SW480 (cell line): ENCODE data around the gene VAMP3.
"Not testable (repeated sequence)": the region's sequence is repeated elsewhere in the genome, so short reads cannot be mapped to it uniquely, and the experiment has no call there.

Source experiments
- DNase-seq: peaks from one replicate; pipeline ENCODE4 v3.0.0-alpha.2; 2016; ENCODE audit warnings: low spot score

VAMP3 gene

DNA sequence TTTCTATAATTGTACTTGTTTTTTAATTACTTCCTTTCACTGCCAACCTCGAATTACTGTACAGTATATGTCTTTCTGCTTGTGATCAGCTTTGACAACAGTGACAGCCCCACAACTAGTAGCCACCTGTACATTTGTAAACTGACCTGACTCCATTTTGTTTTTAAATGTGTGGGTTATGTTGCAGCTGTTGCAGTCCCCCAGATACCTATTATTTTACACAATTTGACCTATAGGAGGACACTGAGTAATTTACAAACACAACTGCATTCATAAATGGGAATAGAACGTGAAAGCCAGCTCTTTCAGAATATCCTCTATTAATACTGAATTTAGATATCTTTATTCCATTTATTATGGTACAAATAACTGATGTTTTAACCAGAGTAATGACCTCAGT lies 2.5 kb upstream of the VAMP3 start:
- DNase-seq = no peak

DNA sequence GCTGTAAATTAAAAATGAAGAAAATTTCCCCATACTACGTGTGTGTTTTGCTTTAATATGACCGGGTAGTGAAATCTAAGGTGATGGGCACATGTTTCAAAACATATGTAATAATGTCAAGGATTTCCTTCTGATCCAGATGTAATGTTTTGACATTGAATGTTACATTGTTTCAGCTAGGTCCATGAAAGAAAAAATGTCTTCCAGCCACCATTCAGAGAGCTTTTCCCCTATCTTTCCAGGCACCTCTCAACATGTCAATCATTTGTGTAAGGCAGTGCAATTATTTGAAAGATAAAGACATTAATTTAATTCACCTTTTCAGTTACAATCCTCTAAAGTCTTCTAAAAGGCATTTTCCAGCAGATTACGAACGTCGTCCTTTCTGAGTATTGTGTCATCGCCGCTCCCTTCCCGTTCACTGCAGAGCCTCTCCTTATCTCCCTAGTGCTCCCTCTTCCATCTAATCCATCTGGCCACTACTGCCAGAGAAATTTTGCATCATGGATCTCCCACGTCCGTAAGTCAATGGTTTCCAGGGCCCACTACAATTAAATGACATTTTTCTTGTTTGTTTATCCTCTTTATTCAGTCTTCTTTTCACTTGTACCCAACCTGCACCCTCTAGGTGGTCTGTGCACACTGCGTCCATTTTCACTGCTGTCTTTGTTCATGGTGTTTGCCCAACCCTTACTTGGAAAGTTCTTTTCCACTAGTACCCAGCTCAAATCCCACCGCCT lies 1.3 kb upstream of the VAMP3 start:
- no peak for DNase-seq

DNA sequence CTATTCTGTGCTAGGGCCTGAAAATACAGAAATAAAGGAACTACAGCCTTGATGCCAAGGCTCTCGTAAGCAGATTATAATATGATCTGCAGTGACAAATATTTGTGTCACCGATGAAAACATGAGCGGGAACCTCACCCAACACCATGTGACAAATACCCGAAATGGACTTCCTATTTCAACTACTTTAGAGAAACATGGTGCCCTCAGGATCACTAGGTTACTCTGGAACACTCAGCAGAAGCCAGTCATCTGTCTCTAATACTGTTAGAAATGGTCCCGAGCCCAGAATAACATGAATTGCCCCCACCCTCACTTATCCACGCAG lies 463 bp upstream of the VAMP3 start:
- peak; percentile 33 for DNase-seq

DNA sequence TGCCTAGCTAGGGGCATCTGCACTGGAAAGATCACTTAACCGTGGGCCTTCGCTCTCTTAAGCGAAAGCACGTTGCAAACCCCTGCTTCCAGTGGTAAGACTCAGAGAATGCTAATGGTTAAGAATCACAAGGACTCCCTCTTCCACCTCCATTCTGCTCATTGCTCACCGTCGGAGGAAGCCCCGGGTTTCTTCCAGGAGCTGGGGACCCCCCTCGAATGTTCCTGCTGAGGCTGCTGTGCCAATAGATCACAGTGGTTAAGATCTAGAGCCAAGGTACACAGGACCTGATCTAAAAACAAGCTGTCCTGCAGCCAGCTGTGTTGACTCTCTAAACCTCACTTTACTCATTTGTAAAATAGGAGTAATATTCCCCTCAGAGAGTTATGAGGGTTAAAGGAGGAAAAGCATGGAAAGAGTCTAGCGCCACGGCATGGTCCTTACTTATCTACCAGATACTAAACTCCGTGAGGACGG lies 765 bp downstream of the VAMP3 start:
- no peak for DNase-seq

DNA sequence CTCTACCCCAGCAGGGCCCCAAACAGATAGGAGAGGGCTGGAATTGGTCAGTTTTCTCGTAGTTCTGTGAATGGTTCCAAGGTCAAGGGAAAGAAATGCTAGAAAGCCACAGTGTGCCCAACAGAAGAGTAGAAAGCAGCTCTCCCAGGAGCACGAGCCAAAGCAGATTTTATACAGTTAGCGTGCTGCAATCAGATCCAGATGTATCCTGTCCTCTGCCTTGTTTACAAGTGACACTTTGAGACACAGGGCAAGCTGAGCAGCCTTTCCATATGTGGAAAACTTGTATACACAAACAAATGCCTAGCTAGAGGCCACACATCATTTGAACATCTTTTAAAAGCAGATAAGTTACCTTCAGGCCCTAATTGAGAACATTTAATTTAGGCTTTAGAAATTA lies 6.5 kb downstream of the VAMP3 start:
- no peak for DNase-seq

DNA sequence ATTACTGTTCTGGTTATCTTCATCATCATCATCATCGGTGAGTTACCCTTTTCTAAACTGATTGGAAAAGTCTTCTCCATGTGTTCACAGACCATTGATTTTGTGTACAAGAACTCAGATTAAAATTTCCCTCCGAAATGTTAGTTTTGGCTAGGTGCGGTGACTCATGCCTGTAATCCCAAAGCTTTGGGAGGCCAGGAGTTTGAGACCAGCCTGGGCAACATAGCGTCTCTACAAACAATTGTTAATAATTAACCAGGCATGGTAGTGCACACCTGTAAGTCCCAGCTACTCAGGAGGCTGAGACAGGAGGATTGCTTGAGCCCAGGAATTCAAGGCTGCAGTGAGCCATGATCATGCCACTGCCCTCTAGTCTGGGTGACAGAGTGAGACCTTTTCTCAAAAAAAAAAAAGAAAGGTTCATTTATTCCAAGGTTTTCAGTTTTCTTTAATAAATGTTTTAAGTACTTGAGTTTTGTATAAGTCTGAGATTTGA lies 7.1 kb downstream of the VAMP3 start:
- no peak for DNase-seq

DNA sequence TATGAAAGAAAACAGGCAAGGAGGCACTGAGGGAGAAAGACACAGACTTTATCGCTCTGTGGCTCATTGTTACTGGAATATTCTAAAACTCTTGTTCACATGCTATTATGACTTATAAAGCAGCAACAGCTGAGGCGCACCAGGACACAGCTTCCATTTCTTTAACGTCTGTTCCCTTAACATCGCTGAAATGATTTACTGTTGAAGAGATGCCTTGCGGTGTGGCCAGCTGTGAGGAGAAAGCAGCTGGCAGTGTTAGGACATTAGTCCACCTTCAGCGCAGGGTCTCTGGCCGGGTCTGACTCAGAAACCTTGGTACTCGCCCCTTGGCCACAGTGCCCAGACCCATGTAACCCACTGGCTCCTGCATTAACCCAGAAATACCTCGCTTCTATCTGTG lies 9.9 kb downstream of the VAMP3 start:
- DNase-seq = no peak

DNA sequence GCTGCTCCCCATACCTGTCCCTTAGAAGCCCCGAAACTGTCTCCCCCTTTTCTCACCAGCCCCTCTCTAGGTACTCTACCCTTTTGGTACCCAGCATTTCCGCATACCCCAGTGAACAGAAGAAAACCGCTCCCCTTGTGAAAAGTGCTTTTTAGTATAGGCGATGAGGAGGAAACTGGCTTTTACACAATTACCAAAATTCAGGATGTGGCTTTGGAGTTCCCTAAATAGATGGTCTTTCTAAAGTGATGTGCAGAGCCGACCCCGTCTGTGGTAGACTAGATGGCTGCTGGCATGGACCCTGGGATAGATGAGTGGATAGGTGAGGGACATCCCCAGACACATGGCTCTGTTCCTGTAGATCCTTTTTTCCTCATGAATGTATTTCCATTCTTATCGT lies 10.4 kb downstream of the VAMP3 start:
- no peak for DNase-seq

DNA sequence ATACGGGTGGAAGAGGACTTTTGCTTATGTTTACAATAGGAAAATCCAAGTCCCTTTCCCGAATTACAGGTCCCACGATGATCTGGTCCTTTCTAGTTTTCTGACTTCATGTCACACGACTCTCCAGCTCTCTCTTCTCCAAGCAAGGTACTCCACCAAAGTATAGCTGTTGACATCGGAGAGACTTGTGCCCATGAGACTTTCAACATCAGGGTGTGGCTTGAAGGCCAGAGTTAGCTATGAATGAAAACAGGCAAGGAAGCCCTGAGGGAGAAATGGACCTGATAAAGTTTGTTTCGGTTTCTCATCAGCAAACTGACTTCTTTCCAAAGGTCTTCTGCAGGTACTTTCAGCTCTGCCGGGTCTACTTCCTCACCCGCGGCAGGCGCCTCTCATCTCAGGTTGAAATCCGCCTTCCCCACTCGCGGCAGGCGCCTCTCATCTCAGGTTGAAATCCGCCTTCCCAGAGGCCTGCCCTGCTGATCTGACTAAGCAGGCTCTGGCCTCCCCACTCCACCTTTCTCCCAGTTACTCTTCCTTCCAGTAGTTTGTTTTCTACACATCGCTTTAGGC lies 10.9 kb downstream of the VAMP3 start:
- DNase-seq = no peak

DNA sequence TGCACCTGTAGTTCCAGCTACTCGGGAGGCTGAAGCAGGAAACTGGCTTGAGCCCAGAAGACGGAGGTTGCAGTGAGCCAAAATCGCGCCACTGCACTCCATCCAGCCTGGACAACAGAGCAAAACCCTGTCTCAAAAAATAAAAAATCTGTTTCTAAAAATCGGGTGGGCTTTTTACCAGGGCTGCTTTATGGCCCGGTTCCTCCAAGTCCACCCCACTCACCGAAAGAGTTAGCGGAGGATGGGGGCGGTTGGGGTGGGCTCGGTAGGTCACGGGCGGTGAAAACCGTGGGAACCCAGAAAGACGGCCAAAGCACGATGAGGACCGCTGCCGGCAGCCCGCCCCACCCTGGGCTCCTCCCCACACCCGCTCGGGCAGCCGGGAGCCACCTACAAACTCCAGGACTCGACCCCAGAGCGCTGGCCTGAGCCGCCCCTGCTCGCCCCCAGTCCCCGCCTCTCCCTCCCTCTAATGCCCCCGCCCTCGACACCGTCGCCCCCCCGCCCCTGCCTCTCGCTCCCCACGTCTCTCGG lies 12.1 kb downstream of the VAMP3 start:
- peak; percentile 60 for DNase-seq

DNA sequence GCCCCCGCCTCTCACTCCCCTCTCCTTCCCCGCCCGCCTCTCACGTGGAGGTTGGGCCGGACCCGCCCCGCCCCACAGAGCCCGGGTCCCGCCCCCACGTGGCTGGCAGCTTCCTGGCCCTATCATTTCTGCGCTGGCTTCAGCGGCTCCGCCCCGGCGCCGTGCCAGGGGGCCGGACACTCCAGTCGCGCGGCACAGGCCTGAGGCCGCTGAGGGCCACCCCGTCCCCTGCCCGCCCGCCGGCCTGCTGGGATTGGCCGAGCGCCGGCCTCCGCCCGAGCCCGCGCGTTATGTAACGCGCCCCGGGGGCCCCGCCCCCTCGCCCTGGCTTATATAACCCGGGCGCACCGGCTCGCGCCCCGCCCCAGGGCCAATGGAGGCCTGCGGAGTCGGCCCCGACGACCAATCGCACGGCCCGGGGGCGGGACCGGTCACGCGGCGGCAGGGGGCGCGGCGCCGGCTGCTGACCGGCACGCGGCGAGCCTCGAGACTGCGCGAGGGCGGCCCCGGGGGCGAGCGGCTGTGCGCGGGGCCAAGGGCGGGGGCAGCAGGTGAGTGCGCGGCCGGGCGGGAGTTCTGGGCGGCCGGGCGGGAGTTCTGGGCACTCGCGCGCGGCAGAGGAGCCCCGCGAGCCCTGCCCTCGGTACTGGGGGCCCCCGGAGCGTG lies 12.9 kb downstream of the VAMP3 start, which contains the start of gene PER3:
Gene PER3, plus strand, starts transcription at position 466 of the 666 bp plus-strand sequence. CDS start 587 bp downstream, outside the sequence.
- peak; percentile 96 for DNase-seq

DNA sequence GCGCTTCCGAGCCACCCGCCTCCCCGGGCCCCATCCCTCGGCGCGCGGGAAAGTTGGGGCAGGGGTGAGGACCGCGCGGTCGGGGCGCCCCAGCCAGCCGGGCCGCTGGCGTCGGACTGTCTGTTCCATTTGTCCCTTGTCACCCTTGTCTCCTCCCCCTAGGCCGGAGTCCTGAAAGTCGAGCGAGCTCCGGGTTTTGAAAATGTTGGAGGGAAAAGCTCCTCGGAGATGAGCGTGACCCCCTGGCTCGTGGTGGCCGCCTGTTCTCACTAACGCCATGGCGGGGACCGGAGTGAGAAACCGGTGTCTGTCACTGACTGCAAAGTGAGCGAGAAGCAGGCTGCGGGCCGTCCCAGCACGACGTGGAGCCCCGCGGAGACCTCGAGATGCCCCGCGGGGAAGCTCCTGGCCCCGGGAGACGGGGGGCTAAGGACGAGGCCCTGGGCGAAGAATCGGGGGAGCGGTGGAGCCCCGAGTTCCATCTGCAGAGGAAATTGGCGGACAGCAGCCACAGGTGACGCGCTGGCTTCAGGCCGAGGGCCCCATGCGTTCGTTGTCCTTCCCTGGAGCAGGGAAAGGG lies 13.5 kb downstream of the VAMP3 start:
- DNase-seq = no peak

DNA sequence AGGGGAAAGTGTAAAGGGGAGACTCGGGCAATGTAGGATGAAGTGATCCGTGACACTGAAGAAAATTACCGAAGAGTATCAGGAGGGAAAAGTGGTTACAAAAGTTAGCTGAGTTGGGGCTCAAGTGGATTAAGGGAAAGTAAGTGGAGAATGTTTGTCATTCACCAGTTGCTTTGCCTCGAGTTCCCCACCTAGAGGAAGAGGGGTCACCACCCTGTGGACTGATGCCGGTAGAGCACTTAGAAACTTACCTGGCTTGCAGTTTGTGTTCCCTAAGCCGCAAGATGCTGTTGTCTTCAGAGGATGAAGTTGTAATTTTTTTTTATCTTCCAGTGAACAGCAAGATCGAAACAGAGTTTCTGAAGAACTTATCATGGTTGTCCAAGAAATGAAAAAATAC lies 14.0 kb downstream of the VAMP3 start:
- no peak for DNase-seq

DNA sequence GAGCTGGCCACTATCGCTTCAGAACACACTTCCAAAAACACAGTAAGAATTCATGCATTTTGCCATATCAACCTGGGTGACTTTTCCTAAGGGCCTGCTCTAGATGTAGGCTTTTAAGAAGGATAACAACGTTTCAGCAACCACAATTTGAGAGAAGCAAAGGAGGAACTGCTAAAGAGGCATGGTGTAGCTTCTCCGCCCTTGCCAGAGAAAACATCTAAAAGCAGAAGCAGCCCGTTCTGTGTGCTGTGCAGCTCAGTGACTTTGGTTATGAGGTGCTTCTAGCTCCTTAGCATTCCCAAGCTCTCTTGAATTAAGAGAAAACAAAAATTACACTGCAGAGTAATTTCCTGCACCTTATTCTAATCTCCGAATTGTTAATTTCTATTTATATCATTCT lies 15.7 kb downstream of the VAMP3 start:
- DNase-seq = no peak

DNA sequence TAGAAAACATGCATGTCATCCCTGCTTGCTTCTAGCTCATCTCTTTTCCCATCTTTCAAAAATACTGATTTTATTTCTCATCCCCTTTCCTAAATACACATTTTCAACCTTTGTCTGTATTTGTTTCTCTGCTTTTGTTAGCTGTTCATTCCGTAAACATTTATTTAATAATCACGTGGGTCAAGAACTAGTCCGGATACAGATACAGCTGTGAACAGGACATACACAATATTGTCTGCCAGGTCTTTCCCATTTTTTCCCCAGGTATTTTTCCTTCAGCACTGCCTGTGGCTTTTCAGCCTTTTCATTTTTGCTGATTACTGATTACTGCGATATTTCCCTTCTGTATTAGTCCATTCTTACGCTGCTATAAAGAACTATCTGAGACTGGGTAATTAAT lies 18.7 kb downstream of the VAMP3 start:
- no peak for DNase-seq

DNA sequence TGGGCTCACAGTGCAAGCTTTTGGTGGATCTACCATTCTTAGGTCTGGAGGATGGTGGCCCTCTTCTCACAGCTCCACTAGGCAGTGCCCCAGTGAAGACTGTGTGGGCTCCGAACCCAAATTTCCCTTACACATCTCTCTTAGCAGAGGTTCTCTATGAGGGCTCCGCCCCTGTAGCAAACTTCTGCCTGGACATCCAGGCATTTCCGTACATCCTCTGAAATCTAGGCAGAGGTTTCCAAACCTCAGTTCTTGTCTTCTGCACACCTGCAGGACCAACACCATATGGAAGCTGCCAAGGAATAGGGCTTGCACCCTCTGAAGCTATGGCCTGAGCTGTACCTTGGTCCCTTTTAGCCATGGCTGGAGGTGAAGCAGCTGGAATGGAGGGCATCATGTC lies 19.9 kb downstream of the VAMP3 start:
- not testable (repeated sequence) for DNase-seq

DNA sequence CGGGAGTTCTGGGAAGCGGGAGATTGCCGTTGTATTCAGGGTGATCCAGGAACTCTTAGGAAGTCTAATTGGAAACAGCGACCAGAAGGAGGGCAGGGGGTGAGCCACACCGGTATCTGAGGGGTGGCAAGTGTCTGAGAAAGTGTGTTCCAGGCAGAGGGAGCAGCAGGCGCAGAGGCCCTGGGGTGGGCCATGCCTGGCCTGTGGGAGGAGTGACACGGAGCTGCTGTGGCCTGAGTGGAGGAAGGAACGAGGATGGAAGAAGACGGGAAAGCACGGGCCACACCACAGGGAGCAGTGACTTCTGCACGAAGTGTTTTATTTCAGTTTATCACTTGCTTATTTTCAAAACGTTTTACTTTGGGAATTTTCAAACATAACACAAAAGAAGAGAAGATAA lies 24.3 kb downstream of the VAMP3 start:
- DNase-seq = no peak

DNA sequence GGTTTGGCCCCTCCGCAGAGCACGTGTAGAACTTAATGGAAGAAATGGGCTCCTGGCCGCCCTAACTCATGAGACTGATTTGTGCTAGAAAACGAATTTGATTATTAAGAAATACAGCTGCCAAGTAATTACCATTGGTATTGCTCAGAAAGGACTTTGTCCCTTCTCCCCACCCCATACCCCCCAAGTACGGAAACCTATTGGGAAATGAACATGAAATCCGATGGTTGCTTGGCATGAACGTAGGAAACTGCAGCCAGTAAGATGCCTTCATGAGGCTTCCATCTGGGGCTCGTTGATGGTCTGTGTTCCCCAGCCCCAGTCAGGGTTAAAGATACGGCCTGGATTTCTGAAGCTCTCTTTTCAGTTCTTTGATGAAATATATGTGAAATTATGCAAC lies 34.4 kb downstream of the VAMP3 start:
- DNase-seq = no peak

DNA sequence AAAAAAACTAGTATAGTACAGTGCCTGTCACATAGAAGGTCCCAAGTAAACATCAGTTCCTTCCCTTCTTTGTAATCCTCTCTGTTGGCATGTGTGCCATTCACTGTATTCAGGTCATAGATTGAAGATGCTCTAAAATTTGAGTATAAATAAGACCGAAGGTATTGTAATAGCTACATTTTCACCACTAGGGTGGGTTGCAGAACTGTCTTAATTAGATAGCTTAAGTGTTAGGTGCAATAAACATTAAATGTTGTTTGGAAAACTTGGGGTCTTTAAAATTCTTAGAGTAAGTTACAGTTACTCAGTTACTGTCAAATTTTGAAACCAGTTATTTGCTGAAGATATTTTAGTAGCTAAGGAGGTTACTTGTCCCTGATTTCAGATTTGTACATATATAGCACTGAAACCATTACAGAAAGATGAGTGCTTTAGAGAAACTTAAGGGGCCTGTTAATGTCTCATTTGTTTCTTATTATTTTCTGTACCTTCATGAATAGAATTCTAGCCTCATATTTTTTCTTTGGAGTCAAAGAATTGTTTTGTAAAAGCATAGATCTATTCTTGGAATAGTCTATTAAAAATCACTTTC lies 37.3 kb downstream of the VAMP3 start:
- DNase-seq = peak; percentile 37

DNA sequence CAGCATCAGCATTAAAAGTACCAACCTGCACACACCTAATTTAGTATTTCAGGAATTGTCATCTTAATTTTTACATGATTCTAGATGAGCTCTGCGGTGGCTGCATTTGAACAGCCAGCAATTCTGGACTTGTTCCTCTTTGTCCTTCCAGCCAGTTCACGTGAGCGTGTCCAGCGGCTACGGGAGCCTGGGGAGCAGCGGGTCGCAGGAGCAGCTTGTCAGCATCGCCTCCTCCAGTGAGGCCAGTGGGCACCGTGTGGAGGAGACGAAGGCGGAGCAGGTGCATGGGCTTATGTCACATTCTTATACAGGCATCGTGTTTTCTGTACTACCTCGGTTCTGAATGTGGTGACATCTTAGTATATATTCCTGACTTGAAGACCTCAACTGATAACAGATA lies 38.6 kb downstream of the VAMP3 start:
- no peak for DNase-seq

DNA sequence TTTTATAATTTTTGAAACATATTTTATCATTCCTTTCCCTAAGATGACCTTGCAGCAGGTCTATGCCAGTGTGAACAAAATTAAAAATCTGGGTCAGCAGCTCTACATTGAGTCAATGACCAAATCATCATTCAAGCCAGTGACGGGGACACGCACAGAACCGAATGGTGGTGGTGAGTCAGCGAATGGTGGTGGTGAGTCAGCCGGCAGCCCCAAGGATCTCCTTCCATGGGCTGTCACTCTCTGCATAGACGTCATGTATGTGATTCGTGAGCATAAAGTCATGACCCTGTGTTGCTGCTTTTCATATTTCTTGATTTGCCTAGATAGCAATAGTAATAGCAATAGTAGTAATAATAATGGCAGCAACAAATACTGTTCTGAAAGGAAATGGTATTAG lies 39.3 kb downstream of the VAMP3 start:
- DNase-seq = no peak

DNA sequence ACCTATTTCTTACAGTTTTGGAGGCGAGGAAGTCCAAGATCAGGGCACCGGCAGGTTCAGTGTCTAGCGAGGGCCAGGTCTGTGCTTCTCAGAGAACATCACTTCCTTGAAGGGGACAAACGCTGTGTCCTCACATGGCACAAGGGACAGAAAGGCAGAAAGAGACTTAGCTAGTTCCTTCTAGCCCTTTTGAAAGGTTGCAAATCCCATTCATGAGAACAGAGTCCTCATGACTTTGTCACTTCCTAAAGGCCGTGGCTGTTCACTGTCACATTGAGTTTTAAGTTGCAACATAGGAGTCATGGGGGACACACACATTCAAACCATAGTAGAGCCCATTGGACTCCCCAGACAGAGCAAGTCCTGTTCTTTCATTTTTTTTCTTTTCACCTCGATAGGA lies 40.4 kb downstream of the VAMP3 start:
- DNase-seq = no peak
